Measurements from ENCODE around the gene SNHG17.
"Not testable (repeated sequence)": the region's sequence is repeated elsewhere in the genome, so short reads cannot be mapped to it uniquely, and the experiment has no call there.

Gene SNHG17

DNA sequence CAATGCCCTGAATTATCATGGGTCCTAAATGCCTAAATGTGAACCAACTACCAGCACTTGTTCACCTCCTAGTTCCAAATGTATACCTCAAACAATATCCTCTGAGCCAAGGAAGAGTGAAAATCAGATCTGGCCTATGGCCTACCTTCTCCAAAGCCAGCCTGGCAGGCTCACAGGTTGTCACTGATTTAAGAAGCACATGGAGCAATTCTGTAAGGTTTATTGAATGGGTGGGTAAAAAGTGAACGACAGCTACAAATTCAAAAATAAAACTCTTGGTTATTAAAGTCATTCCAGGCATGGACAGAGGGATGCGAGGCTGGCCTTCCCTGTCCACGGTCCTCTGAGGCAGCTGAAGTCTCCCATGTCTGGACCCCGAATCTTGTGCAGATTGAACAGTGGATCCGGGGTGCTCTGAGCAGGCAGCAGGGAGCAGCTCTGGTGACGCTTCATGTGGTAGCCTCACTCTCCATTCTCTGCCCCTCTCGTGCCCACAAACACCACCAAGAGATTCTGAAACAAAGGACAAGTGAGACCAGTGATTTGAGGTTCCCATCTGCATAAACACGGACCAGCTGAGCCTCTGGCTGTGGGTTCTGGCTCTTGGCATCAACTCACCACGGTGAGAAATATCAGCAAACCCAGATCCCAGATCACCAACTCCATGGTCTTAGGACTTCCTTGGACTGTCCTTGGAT lies 14.6 kb downstream of the SNHG17 start:
- DNase-seq (ENCODE audit: low read depth) = no peak

DNA sequence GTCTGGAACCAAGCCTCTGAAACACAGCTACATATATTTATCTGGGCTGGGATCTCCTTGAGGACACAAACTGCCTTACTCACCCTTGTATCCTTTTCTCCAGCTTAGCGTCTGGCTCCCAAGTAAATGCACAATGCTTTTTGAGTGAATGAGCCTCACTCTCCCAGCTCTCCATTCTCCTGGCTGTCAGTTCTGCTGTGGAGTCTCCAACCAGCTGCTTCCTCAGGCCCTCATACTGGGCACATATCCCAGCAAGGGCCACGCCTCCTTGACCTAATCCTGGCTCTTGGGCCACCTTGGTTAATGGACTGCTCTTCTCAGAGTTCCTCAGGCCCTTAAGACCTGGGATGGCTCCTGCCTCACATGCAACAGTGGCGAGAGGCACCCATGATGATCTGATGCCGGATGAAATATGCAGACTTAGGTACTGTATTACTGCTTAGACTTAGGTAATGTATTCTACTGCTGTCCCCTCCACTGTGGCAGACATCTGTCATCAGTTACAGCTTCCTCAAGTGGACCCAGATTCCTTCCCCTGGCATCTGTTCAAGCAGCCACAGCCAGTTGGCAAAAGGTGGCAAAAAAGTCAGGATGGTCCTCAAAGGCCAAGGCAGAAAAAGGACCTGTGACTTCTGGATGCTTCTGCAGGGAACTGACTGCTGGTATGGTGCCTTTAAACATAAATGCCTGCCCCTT lies 16.5 kb downstream of the SNHG17 start:
- DNase-seq (ENCODE audit: low read depth) = no peak

DNA sequence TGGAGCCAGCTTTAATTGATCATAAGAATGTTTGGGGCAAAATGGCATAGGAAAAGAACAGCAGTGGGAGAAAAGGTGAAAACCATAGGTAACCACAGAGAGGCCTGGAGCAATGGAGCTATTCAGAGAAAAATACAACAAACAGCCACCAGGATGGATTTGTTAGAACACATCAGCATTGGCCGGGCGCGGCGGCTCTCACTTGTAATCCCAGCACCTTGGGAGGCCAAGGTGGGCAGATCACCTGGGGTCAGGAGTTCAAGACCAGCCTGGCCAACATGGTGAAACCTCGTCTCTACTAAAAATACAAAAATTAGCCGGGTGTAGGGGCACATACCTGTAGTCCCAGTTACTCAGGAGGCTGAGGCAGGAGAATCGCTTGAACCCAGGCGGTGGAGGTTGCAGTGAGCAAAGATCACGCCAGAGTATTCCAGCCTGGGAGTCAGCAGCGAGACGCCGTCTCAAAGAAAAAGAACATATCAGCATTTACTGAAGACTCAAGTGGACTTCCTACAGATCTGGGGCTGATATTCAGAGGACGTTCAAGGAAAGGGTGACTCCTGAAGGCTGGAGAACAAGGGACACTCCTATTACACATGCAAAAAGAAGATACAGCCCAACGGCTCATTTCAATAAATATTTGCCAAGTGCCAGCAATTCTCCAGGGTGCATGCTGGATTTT lies 20.2 kb downstream of the SNHG17 start:
- no peak for DNase-seq (ENCODE audit: low read depth)

DNA sequence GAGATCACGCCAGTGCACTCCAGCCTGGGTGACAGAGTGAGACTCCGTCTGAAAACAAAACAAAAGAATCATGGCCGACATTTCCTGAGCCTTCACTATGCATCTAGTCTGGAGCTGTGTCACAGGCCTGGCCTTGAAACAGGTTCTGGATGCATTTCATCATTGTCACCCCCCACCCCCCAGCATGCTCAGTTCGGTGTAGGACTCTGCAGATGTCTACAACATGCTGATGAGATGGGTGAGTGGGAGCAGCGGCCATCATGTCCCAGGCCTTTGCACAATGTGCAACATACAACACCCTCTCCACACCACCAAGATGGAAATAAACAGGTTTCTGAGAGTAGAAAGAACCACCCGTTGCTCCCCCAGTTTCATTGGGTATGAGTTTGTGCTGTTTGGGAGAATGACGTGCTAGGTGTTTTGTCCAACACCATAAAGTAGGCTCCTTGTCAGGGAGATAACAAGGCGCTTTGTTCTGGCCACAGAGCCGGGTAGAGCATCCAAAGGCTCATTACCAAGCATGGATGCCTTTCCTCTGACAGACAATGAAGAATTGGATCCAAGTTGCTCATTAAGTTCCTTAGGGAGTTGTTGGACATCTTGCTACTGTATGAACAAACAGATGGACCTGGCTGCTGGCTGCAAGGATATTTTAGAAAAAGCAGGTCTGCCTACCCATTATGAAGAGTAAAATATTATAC lies 22.1 kb downstream of the SNHG17 start:
- no peak for DNase-seq (ENCODE audit: low read depth)

DNA sequence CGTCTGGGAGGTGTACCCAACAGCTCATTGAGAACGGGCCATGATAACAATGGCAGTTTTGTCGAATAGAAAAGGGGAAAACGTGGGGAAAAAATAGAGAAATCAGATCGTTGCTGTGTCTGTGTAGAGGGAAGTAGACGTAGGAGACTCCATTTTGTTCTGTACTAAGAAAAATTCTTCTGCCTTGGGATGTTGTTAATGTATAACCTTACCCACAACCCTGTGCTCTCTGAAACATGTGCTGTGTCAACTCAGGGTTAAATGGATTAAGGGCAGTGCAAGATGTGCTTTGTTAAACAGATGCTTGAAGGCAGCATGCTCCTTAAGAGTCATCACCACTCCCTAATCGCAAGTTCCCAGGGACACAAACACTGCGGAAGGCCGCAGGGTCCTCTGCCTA lies 27.3 kb downstream of the SNHG17 start:
- DNase-seq (ENCODE audit: low read depth) = not testable (repeated sequence)

DNA sequence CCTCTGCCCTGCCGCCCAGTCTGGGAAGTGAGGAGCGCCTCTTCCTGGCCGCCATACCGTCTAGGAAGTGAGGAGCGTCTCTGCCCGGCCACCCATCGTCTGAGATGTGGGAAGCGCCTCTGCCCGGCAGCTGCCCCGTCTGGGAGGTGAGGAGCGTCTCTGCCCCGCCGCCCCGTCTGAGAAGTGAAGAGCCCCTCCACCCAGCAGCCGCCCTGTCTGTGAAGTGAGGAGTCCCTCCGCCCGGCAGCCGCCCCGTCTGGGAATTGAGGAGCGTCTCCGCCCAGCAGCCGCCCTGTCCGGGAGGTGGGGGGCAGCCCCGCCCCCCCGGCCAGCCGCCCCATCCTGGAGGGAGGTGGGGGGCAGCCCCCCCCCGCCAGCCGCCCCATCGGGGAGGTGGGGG lies 27.8 kb downstream of the SNHG17 start:
- no peak for DNase-seq (ENCODE audit: low read depth)

DNA sequence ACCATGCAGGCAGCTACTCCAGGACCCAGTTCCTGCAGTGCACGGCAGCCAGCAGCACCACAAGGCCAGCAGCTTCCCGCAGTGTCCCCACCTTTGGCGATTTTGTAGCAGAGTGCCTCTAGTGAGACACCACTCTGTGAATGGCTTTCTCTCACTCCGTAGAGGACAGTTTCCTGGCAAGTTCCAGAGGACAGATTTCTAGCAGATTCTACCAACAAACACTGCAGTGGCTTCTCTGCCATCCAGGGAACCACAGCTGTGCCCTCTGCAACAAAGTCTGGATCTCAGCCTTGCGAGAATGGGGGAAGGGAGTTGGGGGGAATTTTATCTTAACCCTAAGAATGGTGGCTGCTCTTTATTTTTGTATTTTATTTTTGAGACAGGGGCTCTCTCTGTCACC lies 28.7 kb downstream of the SNHG17 start:
- DNase-seq (ENCODE audit: low read depth) = no peak

DNA sequence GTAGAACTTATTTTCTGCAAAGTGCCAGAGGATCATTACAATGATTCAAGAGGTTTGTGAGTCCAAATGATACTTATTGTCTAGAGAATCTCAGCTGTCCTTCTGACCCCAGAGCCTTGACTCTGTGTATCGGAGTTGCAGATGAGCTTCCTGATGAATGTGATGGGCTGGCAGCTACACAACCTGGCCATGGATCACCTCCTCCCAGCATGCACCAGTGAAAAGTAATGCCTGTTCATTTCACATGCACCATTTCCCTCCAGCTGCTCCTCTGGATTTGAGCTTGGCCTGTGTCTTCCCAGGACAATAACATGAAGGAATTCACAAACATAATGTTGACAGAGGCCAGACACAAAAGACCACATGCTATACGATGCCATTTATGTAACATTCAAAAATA lies 30.0 kb downstream of the SNHG17 start:
- no peak for DNase-seq (ENCODE audit: low read depth)

DNA sequence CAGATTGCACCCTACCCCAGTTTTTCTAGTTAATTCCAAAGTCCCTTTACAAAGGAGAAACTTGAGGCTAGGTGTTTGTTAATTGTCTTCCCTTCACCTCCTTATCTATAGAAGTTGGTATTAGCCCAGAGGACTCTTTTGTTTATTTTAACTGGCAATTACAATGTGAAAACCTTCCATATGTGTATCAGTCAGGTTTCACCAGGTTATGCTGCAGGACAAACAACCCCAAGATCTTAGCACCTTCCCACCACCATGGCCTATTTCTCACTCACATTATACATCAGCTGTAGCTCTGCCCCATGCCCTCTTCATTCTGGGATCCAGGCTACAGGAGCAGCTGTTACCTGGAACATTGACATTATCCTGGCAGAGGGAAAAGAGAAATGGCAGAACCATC lies 31.1 kb downstream of the SNHG17 start:
- no peak for DNase-seq (ENCODE audit: low read depth)

DNA sequence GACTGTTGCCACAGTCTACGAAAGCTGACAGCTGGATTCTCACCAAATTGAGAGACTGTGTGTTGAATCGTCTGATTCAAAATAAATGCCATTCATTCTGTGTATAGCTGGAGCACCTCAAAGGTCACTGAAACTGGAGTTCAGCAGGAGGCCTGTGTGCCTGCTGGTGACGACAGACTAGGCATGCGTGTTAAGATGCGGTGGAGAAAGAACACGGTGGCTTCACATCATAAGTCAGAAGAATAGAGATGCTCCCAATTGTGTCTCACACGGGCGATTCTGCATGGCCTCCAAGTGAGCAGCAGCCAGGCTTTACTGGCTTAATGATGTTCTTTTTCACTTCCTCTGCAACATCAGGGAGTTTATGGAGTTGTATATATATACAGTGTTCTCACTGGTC lies 32.3 kb downstream of the SNHG17 start:
- no peak for DNase-seq (ENCODE audit: low read depth)

DNA sequence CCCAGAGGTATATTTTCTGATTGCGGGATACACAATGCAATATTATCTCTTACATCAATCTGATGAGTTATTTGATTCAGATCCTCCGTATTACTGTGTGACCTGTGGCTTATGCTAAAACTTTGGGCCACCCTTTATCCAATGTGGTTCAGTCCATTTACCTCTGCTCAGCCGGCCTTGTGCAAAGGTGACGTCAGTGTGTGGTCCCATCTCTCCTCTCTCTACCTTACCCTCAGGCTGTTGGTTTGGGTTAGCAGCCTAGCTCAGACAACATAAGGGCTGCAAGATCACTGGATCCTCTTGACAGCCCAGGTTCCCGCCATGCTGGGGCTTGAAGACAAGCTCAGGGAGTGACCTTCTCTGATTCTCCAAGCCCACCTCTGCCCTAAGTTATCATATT lies 33.0 kb downstream of the SNHG17 start:
- no peak for DNase-seq (ENCODE audit: low read depth)

DNA sequence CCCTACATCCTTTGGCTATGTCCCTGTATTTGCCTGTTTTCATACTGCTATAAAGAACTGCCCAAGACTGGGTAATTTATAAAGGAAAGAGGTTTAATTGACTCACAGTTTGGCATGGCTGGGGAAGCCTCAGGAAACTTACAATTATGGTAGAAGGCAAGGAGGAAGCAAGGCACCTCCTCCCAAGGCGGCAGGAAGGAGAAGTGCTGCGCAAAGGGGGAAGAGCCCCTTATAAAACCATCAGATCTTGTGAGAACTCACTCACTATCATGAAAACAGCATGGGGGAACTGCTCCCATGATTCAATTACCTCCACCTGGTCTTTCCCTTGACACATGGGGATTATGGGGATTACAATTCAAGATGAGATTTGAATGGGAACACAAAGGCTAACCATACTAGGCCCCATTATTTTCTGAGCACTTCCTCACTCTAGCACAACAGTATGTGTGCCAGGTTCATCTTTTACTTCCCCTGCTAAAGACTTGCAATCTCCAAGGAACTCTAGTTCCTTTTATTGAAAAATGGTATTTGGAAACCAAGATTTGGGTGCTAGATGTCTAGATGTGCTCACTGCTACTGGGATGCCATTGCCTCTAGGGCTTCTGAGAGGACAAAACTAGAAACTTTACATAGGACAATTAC lies 39.3 kb downstream of the SNHG17 start:
- DNase-seq (ENCODE audit: low read depth) = not testable (repeated sequence)

DNA sequence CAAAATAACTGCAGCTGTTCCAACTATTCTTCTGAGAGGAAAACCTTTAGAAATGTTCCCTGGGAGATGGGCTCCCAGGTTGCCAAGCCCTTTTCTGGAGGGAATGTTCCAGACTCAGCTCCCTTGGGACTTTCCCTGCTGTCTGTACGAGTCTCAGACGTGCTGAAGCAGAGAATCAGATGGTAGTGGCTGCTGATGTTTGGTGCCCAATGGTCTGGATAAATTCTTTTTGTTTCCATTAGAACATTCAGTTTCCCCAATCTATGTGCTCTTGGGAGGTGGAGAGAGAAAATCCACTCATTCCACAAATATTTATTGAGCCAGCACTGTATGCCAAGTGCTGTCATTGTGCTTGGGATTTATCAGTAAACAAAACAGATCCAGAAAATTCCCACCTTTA lies 40.0 kb downstream of the SNHG17 start:
- no peak for DNase-seq (ENCODE audit: low read depth)

DNA sequence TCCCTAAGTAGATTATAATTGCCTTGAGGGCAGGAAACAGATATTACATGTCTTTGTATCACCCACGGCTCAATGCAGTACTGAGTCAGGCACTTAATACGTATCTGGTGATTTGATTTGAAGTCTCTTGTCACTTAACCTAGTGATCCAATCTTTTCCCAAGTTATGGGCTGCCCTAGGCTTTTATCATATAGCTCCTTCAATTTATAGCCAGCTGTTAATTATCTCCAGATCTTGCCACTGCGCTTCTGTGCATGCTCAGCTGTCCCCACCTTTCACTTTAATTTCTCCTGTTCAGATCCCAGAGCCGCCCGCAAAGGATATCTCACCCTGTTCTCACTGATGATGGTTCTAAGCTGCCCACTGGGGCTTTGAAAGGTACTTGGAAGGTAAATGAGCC lies 41.9 kb downstream of the SNHG17 start:
- DNase-seq (ENCODE audit: low read depth) = no peak

DNA sequence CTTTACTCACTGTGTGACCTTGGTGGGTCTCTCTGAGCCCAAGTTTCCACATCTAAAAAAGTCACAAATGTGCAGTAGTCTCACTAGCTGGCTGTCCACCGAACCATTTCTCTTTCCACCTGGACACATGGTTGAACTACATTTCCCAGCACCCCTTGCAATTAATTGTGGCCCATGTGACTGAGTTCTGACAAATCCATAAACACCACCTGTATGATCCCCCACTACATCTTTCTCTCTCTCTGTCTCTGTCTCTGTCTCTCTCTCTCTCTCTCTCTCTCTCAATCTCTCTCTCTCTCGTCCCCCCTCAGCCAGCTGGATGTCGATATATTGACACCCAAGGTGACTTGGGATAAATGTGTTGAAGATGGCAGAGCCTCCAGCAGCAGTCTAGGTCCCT lies 42.8 kb downstream of the SNHG17 start:
- DNase-seq (ENCODE audit: low read depth) = no peak

DNA sequence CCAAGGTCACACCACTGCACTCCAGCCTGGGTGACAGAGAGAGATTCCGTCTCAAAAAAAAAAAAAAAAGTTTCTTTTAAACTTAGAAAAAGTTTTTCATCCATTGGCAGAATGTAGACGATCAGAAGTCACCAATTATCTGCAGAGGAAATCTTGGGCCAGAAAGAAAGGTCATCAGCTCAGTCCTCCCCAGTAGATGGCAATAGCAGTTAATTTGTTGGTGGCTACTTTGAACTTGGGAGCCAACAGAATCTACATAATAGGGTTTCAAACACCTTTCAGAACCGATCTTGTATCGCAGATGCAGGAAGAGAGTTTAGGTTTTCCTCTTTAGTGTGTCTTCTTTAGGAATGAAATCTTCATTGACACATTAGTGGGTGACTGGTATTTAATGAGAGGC lies 47.2 kb downstream of the SNHG17 start:
- DNase-seq (ENCODE audit: low read depth) = no peak

DNA sequence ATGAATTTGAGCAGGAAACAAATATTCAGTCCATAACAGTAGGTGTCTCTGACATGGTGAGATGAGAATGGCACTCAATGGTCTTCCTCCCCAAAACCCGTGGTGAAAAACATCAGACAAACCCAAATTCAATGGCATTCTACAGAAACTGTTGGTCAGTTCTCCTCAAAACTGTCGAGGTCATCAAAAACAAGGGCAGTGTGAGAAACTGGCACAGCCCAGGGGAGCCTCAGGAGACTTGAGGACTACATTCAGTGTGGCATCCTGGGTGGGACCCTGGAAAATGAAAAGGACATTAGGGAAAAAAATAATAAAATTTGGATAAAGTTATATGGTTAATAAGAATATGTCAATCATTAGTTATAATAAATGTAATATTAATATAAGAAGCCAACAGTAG lies 48.3 kb downstream of the SNHG17 start:
- no peak for DNase-seq (ENCODE audit: low read depth)

DNA sequence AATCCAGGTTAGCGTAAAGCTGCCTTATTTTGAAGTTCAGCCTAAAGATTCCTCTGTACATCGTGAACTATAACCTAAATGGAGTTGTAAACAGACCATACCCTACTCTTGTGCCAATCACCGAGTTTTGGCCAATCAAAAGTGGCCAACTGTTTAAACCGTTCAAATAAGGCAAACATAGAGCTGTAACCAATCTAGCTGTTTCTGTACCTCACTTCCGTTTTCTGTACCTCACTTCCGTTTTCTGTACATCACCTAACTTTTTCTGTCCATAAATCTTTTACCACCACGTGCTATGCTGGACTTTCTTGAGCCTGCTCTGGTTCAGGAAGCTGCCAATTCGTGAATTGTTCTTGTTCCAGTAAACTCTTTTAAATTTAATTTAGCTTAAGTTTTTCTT lies 49.1 kb downstream of the SNHG17 start:
- no peak for DNase-seq (ENCODE audit: low read depth)

DNA sequence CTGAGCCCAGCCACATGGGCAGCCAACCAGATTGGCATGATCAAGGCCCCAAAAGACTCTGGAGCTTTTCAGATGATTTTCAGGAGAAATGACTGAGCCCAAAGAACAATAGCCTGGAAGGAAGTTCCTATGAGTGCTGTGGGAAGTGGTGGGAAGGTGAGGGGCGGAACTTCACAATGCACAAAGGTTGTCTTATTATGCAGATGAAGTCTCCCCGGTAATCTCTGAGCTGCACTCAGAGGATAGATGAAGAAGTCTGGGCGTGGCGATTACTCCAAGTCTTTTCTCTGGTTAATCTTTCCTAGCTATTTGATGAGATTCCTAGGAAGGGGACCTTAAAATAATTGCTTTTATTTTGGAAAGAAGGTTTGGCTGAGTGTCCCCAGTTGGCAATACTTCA lies 52.0 kb downstream of the SNHG17 start:
- no peak for DNase-seq (ENCODE audit: low read depth)

DNA sequence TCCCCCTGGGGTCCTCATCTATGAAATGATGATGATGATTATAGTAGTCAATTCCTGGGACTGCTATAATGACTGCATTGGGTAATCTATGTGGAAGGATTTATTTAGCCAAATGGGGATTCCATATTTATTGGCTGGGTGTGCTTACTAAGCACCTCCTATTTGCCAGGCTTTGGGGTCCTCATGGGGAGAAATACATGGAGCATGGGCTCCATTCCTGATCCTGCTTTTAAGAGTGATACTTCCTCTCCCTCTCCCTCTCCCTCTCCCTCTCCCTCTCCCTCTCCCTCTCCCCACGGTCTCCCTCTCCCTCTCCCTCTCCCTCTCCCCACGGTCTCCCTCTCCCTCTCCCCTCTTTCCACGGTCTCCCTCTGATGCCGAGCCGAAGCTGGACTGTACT lies 57.3 kb downstream of the SNHG17 start:
- not testable (repeated sequence) for DNase-seq (ENCODE audit: low read depth)

DNA sequence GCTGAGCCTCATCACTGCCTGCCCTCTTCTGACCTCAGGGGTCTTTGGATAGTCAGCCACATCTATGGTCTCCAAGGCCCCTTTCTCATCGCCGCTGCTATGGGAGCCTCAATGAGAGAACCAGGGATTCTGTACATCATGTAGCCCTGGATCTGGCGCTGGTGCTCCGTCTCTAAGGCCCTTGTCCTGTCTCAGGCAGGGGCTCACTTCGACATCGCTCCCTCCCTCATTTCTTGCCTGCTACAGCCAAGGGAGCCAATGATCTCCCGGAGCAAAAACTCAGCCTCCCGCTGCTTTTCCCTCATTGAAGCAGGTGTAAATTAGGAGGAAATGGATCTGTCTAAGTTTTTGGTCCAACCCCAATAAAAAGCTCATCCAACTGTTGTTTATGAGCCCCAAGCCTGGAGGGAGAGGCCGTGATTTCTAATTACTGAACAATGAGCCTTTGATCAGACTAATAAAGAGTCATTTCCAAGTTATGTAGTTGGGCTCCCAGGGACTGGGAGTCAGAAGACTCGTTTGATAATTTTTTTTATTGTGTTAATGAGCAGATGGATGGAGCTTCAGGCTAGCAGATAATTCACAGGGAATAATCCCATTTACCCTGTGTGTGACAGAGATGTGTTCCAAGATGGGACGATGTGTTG lies 58.0 kb downstream of the SNHG17 start:
- no peak for DNase-seq (ENCODE audit: low read depth)

DNA sequence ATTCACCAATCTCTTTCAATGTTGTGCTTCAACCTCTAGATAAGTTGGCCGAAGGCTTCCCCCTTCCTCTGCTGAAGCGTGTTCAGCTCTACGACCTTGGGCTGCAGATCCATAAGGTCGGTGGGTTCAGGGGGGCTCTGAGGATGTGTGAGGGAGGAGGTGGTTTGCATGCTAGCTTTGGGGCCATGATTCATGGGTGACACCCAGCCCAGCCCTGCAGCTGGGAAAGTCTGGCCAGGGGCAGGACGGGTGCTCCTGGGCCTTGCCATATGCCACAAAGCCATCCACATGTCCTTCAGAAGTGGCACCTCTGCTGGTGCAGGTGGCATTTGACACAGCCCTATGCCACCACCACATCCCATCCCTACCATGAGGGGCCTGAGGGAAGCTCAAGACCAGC lies 61.2 kb downstream of the SNHG17 start:
- DNase-seq (ENCODE audit: low read depth) = no peak
